ENCODE measurements around the gene TASP1. TPM values are rescaled to one million over a fixed set of nuclear protein-coding genes. Genes with fewer than 3 reads are reported as not detected.

The TASP1 gene
- polyA plus RNA-seq, 3 donors = 2.3 to 3.3 (median 2.6) TPM

- DNase-seq = no peak
- Histone ChIP-seq H3K27ac (ENCODE audit: low read depth in 1 of 2, low read length in 2 of 2) (no peak overlapping the region), H3K9ac (ENCODE audit: insufficient read depth, low read length, poor library complexity, severe bottlenecking) (no peak overlapping the region), H3K36me3 (replicated peaks in 1 of 2; ENCODE audit: control insufficient read depth in 1 of 2, insufficient read depth in 2 of 2, low read length in 2 of 2) (no peaks in the 10 kb centered on the region), H2AFZ (ENCODE audit: insufficient read depth, low read depth, low read length, poor library complexity, severe bottlenecking) (no peak overlapping the region), H3K4me2 (replicated peaks; ENCODE audit: extremely low read depth, low read length, poor library complexity, severe bottlenecking) (no peak overlapping the region), H3K79me2 (ENCODE audit: insufficient read depth, low read length) (no peaks in the 10 kb centered on the region), H3K4me3 (replicated peaks in 1 of 3; ENCODE audit: low read depth in 2 of 3, low read length in 3 of 3) (no peak overlapping the region), H3K27me3 (ENCODE audit: control insufficient read depth in 2 of 2, insufficient read depth in 2 of 2, low read length in 2 of 2) (no peaks in the 10 kb centered on the region), H3K4me1 (ENCODE audit: control insufficient read depth in 1 of 2, insufficient read depth in 2 of 2, low read length in 2 of 2) (no peaks in the 10 kb centered on the region), H3K9me3 (replicated peaks in 1 of 2; ENCODE audit: control insufficient read depth in 1 of 2, insufficient read depth in 1 of 2, low read length in 2 of 2) (peaks cover 0 to 8% of the 10 kb centered on the region in 2 donors), H4K20me1 (ENCODE audit: insufficient read depth, low read length) (no peaks in the 10 kb centered on the region)
- TF ChIP-seq CTCF (IDR thresholded peaks at IDR 0.05) = no peak
- peaks cover 2% of the 10 kb centered on the region in 2 donors for H3K36me3 Mint-ChIP-seq
- intact Hi-C loops (cut with micrococcal nuclease) = no loop called here
- H3K27me3 Mint-ChIP-seq (ENCODE audit: low read depth in 3 of 3) = peaks cover 0 to 4% (median 2%) of the 10 kb centered on the region in 3 donors
- peaks cover 0 to 9% (median 2%) of the 10 kb centered on the region in 7 donors for H3K9me3 Mint-ChIP-seq
- no peak overlapping the region for H3K27ac Mint-ChIP-seq
- H3K4me3 Mint-ChIP-seq = no peak overlapping the region
- no peaks in the 10 kb centered on the region for H3K4me1 Mint-ChIP-seq
- no CpG with 5 or more reads among the region's 1 CpG for WGBS (ENCODE audit: insufficient coverage)
Observed at GRCh38 chr20:13395232-13395631, 243.5 kb downstream of the TASP1 start.

- no peak overlapping the region for H3K27ac Mint-ChIP-seq
- DNase-seq = no peak
- H3K4me3 ChIP-seq (replicated peaks in 1 of 3; ENCODE audit: low read depth in 2 of 3, low read length in 3 of 3) = no peak overlapping the region
- no peaks in the 10 kb centered on the region for H4K20me1 ChIP-seq (ENCODE audit: insufficient read depth, low read length)
- intact Hi-C loops (cut with micrococcal nuclease) = no loop called here
- H3K4me2 ChIP-seq (replicated peaks; ENCODE audit: extremely low read depth, low read length, poor library complexity, severe bottlenecking) = no peak overlapping the region
- H3K27ac ChIP-seq (ENCODE audit: low read depth in 1 of 2, low read length in 2 of 2) = no peak overlapping the region
- H3K4me3 Mint-ChIP-seq = no peak overlapping the region
- no peaks in the 10 kb centered on the region for H3K79me2 ChIP-seq (ENCODE audit: insufficient read depth, low read length)
- H3K27me3 Mint-ChIP-seq (ENCODE audit: low read depth in 3 of 3) = peaks cover 0 to 4% (median 3%) of the 10 kb centered on the region in 3 donors
- peaks cover 13 to 18% of the 10 kb centered on the region in 2 donors for H3K36me3 Mint-ChIP-seq
- H3K9me3 ChIP-seq (replicated peaks in 1 of 2; ENCODE audit: control insufficient read depth in 1 of 2, insufficient read depth in 1 of 2, low read length in 2 of 2) = peaks cover 0 to 11% of the 10 kb centered on the region in 2 donors
- TF ChIP-seq CTCF (IDR thresholded peaks at IDR 0.05) = no peak
- H3K4me1 Mint-ChIP-seq = no peaks in the 10 kb centered on the region
- no peaks in the 10 kb centered on the region for H3K4me1 ChIP-seq (ENCODE audit: control insufficient read depth in 1 of 2, insufficient read depth in 2 of 2, low read length in 2 of 2)
- no peak overlapping the region for H2AFZ ChIP-seq (ENCODE audit: insufficient read depth, low read depth, low read length, poor library complexity, severe bottlenecking)
- no peaks in the 10 kb centered on the region for H3K27me3 ChIP-seq (ENCODE audit: control insufficient read depth in 2 of 2, insufficient read depth in 2 of 2, low read length in 2 of 2)
- peaks cover 0 to 4% of the 10 kb centered on the region in 2 donors for H3K36me3 ChIP-seq (replicated peaks in 1 of 2; ENCODE audit: control insufficient read depth in 1 of 2, insufficient read depth in 2 of 2, low read length in 2 of 2)
- no peak overlapping the region for H3K9ac ChIP-seq (ENCODE audit: insufficient read depth, low read length, poor library complexity, severe bottlenecking)
- 100% methylated on average over 1 of the region's 5 CpGs for WGBS (ENCODE audit: insufficient coverage)
- peaks cover 2 to 7% (median 4%) of the 10 kb centered on the region in 7 donors for H3K9me3 Mint-ChIP-seq
Observed at GRCh38 chr20:13392391-13392790, 246.3 kb downstream of the TASP1 start.
